ENCODE results near the gene MAP2K1.

Gene MAP2K1

DNA sequence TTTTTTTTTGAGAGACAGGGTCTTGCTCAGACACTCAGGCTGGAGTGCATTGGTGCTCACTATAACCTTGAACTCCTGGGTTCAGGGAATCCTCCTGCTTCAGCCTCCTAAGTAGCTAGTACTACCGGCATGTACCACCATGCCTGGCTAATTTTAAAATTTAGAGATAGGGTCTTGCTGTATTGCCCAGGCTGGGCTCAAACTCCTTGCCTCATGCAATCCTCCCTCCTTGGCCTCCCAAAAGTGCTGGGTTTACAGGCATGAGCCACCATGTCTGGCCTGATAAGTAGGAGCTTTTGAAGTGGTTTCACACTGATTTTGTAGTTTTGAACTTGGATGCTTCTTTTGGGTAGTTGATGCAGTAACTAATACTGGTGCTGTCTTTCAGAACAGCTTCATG is 7.8 kb downstream of the MAP2K1 start:
- no peak for DNase-seq (ENCODE audit: low spot score)

DNA sequence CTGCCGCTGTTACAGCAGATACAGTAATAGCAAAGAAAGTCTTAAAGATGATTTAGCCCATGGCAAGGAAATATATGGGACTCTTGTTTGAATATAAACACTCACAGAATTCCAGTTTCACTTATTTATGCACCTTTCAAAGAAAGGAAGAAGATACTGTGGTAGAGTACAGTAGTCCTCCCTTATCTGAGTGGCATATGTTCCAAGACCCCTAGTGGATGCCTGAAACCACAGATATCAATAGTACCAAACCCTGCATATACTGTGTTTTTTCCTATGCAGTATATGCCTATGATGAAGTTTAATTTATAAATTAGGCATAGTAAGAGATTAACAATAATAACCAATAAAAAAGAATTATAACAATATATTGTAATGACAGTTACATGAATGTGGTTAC is 8.2 kb downstream of the MAP2K1 start:
- DNase-seq (ENCODE audit: low spot score): no peak

DNA sequence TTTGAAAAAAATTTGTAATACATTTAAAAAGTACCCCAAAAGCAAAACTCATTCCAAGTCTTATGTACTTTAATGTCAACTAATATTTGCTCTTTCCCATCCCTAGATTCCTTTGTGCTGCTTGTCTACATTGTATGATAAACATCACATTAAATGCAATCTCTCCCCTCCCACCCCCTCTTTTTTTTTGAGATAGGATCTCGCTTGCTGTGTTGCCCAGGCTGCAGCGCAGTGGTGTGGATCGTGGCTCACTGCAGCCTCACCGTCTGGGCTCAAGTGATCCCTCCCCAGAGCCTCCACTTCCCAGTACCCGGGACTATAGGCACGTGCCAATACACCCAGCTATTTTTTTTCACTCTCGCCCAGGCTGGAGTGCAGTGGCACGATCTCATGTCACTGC is 12.6 kb downstream of the MAP2K1 start:
- DNase-seq (ENCODE audit: low spot score): no peak

DNA sequence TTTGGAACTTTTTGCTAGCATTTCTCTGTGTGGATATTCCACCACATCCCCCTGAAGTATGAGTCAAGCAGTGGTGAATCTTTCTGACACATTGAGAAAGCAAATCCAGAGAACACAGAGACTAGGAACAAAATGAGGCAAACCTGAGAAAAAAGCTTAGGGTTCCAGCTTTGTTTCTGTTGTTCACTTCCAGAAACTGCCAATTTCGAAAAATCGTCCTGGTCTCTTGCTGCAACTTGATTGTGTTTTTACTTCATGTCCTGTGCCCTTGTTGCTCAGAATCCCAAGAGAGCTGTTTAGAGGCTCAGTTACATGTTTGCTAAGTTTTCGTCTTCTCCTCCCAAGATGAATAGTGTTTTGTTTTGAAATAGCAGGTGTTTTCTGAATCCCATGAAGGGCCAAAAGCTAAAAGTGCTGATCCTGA is 13.7 kb downstream of the MAP2K1 start:
- DNase-seq (ENCODE audit: low spot score): no peak

DNA sequence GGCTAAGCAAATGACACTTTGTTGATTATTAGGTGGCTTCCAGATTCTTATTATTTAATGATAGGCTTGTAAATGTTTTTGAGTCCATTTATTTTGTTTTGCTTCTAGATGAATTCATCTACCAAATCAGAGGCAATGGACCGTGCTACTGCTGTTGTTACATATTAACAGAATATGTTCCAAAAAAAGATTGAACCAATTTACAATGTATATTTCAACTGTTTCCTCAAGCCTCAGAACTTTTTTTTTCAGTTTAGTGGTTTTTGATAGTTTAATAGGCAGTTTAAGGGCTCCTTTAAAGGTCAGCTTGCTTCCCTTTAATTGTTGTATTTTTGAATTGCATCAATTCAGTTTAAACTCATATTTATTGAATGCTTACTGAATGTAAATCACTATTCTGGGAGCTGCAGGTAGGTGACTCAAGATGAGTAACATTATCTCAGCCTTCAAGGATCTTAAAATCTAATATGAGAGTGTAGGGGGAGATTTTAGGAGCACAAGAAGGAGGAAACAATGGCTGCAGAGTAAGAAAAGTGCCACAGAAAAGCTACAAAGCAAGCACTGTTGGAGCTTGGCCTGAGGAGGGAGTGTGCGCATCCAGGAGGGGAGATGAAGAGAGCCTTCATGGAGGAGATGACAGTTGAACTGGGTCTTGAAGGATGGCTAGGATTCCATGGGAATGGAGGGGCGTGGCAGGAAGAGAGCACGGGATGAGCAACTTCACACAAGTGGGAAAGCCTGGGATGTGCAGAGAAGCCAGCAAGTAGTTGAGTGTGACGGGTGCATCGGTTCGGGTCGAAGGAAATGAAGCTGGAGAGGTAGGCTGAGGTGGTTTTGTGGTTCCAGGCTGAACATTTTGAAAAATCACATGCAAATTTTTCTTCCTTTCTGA is 14.7 kb downstream of the MAP2K1 start:
- no peak for DNase-seq (ENCODE audit: low spot score)

DNA sequence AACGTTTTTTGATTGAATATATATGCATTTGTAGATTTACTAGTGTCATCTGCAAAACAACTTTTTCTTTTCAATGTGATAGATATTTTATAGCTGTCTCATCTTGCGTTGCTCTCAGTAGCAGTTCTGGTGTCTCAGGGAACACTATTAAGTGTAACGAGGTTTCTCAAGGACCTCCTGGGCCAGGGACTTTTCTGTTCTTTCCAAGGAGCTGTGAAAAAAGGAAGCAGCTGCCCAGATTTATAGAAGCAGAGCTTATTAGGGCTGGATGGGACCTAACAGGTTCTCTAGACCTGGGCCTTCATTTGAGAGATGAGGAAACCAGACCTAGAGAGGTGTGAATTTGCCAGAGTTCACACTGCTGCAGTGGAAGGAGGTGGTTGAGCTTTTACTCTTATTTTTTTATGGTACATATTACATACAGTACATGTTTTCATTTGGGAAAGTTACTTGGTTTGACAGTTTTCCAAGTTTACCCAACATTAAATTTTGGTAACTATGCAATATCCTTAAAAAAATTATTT is 16.1 kb downstream of the MAP2K1 start:
- no peak for DNase-seq (ENCODE audit: low spot score)

DNA sequence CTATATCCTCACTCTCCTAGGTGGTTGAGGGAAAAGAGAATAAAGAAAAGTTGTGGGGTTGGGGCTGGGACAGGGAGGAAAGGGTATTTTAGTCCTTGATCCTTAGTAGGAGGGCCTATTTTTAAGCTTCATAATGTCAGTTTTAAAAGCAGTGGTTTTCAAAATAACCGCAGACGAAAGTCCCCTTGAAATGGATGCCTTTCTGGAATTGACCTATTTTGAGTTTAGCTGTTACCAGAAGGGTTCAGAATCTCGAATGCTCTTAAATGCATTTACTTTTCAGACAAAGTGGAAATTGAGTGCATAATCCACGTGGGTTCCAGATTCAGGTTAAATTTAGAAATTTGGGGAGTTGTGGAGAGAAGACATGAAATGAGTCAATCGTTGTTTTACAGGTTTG is 16.6 kb downstream of the MAP2K1 start:
- no peak for DNase-seq (ENCODE audit: low spot score)

DNA sequence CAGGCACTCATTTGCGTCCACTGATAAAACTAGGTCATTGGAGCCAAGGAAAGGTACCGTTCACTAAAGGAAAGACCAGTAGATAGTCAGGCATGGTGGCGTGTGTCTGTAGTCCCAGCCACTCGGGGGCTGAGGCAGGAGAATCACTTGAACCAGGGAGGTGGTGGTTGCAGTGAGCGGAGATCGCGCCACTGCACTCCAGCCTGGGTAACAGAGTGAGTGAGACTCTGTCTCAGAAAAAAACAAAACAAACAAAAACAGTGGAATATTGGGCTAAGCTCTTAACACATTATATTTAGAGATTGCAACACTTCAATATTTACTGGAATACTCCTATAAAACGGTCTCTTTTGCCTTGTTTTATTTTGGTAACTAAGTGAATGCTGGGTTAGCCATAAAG is 17.4 kb downstream of the MAP2K1 start:
- DNase-seq (ENCODE audit: low spot score): no peak

DNA sequence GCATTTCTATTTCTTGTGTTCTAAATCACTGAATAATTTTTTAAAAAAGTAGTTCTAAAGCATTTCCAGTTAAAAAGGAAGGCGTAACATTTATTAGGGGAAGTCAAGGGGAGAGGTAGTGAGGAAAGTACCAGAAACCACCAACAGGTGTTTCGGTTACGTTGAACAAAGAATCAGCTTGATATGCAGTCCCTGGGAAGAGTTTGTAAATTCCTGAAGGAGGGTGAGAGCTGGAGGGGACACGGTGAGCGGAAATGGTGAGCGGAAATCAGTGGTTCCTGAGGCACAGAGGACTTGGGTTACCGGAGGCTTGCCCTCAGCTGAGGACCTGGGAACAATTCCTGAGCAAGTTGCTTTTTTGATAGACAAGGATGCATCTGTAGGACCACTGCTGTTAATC is 17.8 kb downstream of the MAP2K1 start:
- no peak for DNase-seq (ENCODE audit: low spot score)

DNA sequence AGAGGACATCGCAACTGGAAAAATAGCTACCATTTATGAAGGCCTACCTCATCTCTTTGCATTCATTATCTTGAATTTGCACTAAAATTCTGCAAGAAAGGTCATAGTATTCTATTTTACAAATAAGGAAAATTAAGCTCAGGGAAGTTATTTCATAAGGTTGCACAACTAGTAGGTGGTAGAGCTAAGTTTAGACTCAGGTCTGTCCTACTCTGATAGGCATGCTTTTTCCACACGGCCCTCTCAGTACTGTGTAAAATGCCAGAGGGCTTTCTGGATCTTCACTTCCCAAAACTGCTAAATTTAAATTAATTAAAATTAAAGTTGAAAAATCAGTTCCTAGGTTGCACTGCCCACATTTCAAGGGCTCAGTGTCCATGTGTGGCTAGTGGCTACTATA is 18.3 kb downstream of the MAP2K1 start:
- no peak for DNase-seq (ENCODE audit: low spot score)

DNA sequence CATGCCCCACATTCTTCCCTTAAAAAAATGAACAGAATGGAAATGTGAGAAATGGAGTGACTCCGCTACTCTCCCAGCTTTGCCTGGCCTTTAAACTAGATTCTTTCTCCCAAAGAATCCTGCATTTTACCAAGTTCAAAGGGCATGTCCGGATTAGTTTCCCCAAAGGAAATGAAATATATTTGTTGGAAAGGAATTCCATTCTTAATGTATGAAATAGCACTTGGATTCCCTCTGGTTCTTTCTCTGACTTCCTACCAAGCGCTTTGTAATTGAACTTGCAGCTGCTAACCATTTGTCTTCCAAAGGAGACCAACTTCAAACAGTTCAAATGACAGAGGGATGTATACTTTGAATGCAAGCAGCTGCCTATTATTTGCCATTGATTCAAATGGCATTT is 18.9 kb downstream of the MAP2K1 start:
- no peak for DNase-seq (ENCODE audit: low spot score)

DNA sequence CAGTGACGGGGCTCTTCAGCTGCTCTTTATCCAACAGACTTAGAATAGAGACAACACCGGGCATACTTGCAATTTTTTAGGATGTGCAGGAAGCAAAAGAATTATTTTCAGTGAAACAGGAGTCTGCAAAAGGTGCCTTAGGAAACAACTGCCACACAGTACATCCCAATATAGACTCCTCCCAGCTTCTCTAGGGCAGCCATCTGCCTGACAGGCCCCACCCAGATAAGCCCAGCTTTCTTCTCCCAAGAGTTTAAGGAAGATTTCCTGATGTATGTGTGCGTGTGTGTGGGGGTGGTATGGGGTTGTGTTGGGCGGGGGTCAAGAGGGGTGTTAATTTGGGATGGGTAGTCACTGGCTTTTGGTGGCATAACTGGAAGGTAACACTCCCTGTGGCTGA is 21.5 kb downstream of the MAP2K1 start:
- DNase-seq (ENCODE audit: low spot score): no peak

DNA sequence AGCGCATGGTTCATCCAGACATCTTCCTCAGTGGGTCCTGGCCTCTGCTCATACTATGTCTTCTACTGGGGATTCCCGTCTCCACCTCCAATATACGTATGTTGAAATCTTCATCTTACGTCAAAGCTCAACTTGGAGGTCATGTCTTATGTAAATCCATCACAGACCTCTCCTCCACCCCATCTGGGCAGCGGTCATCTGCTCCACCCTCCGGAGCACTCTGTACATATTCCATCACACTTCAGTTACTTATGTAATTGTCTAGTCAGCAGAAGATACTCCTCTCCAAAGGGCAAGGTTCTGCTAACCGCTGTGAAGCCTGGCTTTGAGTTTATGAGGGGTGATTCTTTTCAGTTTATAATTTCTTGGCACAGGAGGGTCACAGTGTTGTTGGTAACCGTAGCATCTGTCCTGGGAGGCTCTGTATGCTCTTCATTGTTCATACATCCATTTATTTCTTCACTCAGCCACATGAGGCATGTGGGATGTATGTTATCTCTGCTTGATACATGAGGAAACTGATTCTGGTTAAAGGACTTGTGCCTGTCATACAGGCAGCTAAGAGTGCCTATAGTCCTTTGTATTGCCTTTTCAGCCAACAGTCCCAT is 22.1 kb downstream of the MAP2K1 start:
- no peak for DNase-seq (ENCODE audit: low spot score)

DNA sequence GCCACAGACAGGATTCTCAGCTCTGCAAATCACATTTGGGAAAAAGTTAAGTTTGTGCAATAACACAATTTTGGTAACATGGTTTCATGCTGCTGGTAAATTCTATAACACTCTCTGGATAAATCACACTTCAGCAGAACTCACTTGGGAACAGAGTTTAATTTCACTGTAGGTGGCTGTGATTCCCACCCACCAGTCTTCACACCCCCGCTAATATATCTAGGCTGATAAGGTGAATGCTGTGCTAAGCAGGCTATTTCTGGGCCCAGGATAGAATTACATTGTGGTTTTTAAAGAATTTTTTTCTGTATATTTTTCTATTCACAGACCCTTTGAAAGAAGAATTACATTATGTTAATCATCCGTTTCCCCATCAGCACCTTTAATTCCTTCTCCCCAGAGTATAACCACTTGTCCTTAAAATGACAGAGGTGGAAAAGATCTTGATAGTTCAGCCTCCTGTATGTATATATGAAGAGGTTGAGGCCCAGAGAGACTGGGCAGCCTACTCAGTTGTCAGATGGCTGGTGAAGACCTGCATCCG is 22.9 kb downstream of the MAP2K1 start:
- no peak for DNase-seq (ENCODE audit: low spot score)

DNA sequence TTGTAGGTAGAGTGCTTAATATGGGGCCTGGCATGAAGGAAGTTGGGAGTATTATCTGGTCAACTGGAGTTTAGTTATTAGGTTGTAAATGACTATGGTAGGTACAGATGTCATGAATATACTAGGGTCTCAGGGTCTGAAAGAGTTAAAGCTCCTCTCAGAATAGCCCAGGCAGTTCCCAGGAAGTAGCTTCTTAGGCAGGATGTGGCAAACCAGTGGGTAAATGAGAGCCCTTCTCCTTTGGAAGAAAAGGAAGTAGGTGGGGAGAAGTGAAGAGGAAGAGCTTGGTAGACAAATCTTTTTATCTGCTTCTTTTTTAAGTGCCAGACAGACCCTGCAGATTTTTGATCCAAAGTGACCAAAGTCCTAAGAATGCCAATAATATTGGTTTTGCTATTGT is 24.5 kb downstream of the MAP2K1 start:
- no peak for DNase-seq (ENCODE audit: low spot score)

DNA sequence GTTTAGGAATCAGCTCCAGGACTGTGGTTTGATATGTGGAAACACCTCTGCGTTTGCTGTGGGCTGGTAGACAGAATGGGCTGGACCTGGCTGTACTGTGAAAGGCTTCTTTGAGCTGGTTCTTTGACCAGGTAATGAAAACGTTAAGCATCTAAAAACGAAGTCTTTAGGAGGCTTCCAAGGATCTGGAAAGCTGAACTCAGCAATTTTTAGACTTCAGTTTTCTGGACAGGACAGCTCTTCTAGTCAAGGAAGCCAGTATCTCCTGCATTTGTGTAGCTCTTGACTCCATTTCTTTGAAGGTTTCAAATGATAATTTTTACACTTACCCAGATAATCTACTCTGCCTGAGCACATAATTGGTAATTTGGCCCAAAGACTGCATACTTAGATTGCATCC is 25.5 kb downstream of the MAP2K1 start:
- DNase-seq (ENCODE audit: low spot score): no peak

DNA sequence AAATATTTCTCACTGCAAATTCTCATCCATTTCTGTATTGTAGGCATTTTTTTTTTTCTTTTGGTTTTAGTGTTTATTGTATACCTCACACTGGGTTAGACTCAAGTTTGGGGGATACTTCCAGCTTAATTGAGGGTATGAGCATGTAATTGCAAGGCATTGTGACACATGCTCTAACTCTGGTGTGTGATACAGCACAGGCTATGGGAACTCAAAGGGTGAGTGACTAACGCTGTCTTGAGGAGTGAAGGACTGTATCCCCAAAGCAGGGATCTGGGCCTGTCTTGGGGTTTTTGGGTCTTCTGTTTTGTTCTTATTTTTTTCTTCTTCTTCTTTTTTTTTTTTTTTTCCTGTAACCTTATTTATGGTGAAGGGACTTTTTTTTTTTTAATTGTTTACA is 26.9 kb downstream of the MAP2K1 start:
- no peak for DNase-seq (ENCODE audit: low spot score)

DNA sequence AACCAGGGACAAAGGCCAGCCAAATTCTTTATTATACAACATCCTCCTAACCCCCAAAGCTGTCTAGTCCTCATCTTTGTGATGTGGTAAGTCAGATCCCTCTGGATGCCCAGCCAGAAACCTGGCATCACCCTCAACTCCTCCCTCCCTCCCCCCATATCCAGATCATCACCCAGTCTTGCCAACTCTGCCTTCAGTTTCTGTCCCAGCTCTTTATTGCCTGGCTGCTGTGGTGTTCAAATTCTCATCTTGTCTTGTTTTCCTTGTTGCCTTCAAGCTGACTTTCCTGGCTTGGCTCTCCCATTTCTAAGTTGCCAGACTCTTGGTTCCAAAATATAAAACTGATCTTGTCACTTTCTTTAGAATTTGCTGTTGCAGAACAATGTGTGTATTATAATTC is 28.6 kb downstream of the MAP2K1 start:
- DNase-seq (ENCODE audit: low spot score): no peak

DNA sequence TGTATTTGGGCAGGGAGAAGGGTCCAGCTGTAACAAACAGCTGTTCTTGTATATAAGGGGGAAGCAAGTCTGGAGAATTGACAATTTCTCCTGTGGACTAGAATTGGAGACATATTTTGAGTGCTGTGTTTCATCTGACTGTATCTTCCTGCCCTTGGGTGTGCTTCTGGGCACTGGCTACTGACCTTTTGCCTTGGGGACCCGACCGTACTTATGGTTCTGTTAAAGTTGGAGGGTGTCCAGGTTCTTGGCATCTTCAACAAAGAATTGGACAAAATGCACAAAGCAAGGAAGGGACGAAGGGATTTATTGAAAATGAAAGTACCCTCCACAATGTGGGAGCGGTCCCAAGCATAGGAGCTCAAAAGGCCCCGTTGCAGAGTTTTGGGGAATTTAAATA is 31.0 kb downstream of the MAP2K1 start:
- no peak for DNase-seq (ENCODE audit: low spot score)

DNA sequence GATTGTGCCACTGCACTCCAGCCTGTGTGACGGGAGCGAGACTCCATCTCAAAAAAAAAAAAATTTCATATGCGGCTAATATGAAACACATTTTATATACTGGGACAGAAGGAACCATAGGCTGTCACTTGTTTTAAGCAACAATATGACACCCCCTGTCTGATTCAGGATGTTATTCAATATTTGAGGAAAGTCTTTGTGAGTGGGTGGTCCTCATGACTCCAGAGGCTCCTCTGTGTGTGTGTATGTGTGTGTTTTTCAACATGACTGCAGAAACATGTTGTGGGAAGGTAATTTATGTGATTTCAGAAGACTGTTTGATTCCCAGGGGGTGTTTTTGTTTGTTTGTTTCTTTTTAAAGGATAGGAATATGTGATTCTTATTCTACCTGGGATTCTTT is 32.8 kb downstream of the MAP2K1 start:
- DNase-seq (ENCODE audit: low spot score): no peak

DNA sequence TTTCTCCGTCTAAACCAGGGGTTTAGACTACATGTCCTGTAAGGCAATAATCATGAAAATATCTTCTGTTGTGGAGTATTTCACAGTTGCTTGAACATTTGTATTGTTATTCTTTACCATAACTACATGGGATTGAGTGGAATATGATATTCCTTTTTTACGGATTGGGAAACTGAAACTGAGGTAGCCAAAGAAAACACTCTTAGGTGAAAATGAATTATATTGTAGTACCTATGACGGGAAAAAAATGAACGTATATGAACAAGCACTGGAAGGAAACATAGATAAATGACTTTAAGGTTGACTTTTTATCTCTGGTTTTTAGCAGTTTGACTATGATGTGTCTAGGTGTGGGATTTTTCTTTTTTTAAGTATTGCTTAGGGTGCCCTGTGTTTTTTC is 35.6 kb downstream of the MAP2K1 start:
- DNase-seq (ENCODE audit: low spot score): no peak

DNA sequence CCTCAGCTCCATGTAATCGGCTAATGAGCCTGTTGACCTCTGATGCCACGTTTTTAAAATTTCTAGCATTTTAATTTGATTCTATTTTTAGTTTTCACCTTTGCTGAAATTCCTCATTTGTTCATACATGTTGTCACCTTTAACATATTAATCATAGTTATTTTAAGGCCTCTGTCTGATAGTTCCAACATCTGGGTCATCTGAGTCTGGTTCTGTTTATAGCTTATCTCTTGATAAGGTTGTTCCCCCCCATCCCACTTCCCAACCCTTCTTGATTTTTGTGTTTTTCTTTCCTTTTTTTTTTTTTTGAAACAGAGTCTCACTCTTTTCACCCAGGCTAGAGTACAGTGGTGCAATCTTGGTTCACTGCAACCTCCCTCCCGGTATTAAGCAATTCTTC is 36.4 kb downstream of the MAP2K1 start:
- DNase-seq (ENCODE audit: low spot score): no peak

DNA sequence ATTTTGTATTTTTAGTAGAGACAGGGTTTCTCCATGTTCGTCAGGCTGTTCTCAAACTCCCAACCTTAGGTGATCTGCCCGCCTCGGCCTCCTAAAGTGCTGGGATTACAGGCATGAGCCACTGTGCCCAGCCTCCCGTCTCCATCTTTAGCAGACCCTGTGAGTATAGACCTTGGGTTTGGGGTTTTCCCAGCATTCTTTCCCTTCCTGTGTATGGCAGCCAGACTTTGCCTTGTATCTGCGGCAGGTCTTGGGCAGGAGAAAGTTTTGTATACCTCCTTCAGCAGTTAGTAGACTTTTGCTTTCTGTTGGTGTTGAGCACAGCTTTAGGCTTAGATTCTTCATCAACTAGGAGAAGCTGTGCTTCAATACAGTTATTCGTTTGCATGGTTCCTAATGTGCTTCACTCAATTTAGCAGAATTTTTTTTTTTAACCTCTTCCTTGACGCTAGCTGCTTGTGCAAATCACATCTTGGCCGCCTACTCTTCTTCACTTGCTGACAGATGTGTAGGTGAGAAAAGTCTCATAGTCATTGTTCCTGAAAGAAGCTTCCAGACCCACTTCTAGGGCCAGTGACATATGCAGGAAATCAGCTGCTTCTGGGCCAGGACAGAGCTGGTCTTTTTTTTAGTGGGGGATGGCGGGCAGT is 38.4 kb downstream of the MAP2K1 start:
- DNase-seq (ENCODE audit: low spot score): no peak

Measured in hematopoietic multipotent progenitor cell treated with erythropoietin and hydrocortisone succinate and interleukin-3 and kit ligand, for 17 days (in vitro differentiated cells).